Measurements from ENCODE around the gene ASGR1. TPM values are rescaled to one million over a fixed set of nuclear protein-coding genes. Genes with fewer than 3 reads are reported as not detected.

ASGR1 gene
- total and polyA plus RNA-seq, 4 donors = 127 to 728 (median 471) TPM

GRCh38 chr17:7167832-7168231 is 11.3 kb downstream of the ASGR1 start:
- peak overlapping the region in 1 of 2 donors; percentile 45 for H3K9ac ChIP-seq (ENCODE audit: low read depth in 1 of 2, low read length in 2 of 2)
- TF ChIP-seq HNF4G (IDR thresholded peaks at IDR 0.05) (peak; percentile 47), ZBTB33 (IDR thresholded peaks at IDR 0.05) (no peak), TAF1 (conservative IDR thresholded peaks at IDR 0.05) (no peak), JUND (IDR thresholded peaks at IDR 0.05) (peak in 1 of 2 donors; percentile 71), RAD21 (IDR thresholded peaks at IDR 0.05) (peak; percentile 16 to 20), SP1 (IDR thresholded peaks at IDR 0.05) (peak; percentile 60), YY1 (IDR thresholded peaks at IDR 0.05) (peak; percentile 98), FOXA1 (IDR thresholded peaks at IDR 0.05) (peak; percentile 58), HNF4A (conservative IDR thresholded peaks at IDR 0.05) (peak; percentile 81 to 88), REST (IDR thresholded peaks at IDR 0.05) (peak; percentile 49), EGR1 (IDR thresholded peaks at IDR 0.05; ENCODE audit: low read depth in 2 of 2) (peak in 1 of 2 donors; percentile 70), NR2F2 (IDR thresholded peaks at IDR 0.05) (no peak), GABPA (IDR thresholded peaks at IDR 0.05 in 1 of 2, conservative IDR thresholded peaks at IDR 0.05 in 1 of 2) (peak in 1 of 2 donors; percentile 63), FOXA2 (IDR thresholded peaks at IDR 0.05) (peak; percentile 16), RXRA (IDR thresholded peaks at IDR 0.05) (peak; percentile 62 to 83)
- TF ChIP-seq, protein P1, sequence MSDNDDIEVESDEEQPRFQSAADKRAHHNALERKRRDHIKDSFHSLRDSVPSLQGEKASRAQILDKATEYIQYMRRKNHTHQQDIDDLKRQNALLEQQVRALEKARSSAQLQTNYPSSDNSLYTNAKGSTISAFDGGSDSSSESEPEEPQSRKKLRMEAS (IDR thresholded peaks at IDR 0.05) = peak; percentile 91
- TF ChIP-seq, protein P2, sequence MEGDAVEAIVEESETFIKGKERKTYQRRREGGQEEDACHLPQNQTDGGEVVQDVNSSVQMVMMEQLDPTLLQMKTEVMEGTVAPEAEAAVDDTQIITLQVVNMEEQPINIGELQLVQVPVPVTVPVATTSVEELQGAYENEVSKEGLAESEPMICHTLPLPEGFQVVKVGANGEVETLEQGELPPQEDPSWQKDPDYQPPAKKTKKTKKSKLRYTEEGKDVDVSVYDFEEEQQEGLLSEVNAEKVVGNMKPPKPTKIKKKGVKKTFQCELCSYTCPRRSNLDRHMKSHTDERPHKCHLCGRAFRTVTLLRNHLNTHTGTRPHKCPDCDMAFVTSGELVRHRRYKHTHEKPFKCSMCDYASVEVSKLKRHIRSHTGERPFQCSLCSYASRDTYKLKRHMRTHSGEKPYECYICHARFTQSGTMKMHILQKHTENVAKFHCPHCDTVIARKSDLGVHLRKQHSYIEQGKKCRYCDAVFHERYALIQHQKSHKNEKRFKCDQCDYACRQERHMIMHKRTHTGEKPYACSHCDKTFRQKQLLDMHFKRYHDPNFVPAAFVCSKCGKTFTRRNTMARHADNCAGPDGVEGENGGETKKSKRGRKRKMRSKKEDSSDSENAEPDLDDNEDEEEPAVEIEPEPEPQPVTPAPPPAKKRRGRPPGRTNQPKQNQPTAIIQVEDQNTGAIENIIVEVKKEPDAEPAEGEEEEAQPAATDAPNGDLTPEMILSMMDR (IDR thresholded peaks at IDR 0.05; ENCODE audit: low read depth, low read length, missing input control) = no peak
- TF ChIP-seq, protein P3, sequence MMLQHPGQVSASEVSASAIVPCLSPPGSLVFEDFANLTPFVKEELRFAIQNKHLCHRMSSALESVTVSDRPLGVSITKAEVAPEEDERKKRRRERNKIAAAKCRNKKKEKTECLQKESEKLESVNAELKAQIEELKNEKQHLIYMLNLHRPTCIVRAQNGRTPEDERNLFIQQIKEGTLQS (IDR thresholded peaks at IDR 0.05) = peak; percentile 74
- 24% methylated on average over 4 of the region's 4 CpGs for WGBS
- no peaks in the 10 kb centered on the region for H3K9me3 ChIP-seq (ENCODE audit: control insufficient read depth in 4 of 4, low read length in 3 of 4)
- no peaks in the 10 kb centered on the region for H3K27me3 ChIP-seq (ENCODE audit: control insufficient read depth in 4 of 4, insufficient read depth in 4 of 4, low read length in 3 of 4)
- peak overlapping the region; percentile 81 to 82 for H3K27ac ChIP-seq (ENCODE audit: low read depth in 1 of 2, low read length in 2 of 2)
- H3K36me3 ChIP-seq (ENCODE audit: control insufficient read depth in 4 of 4, insufficient read depth in 3 of 4, low read depth in 1 of 4, low read length in 3 of 4) = peaks cover 0 to 5% (median 2%) of the 10 kb centered on the region in 4 donors
- H3K4me1 ChIP-seq (ENCODE audit: control insufficient read depth in 4 of 4, insufficient read depth in 4 of 4, low read length in 3 of 4) = peaks cover 13 to 46% (median 27%) of the 10 kb centered on the region in 4 donors
- H3K4me3 ChIP-seq (ENCODE audit: low read depth in 1 of 3, low read length in 3 of 3) = no peak overlapping the region
- DNase-seq (ENCODE audit: low spot score) = no peak
